Measurements from ENCODE around the gene SCN1A.

DNA sequence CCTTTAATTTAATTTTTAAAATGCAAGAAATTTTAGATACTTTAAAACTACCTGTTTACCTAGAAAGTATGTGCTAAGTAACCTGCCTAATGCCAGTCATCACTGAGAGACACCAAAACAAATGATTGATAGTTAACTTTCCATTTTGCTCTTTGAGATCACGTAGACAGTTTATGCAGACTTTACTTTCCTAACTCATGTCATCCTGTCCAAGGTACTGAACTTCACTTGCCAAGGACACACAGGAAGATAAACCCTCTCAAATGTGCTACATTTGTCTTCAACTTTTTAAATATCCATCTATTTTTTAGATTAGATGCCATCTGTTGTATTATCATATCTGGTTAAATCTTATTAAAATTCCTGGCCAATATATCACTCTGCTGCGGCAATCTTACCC, 20.1 kb upstream of the SCN1A start:
- TF ChIP-seq CTCF (IDR thresholded peaks at IDR 0.05) (no peak), POLR2AphosphoS5 (IDR thresholded peaks at IDR 0.05; ENCODE audit: insufficient read depth in 1 of 2, low read depth in 1 of 2) (no peak)

All from vagina (tissue), 2 donors.